NB4 (cell line): ENCODE results near the gene EIF2S3B.

Source experiments
- DNase-seq: peaks from one replicate; pipeline ENCODE4 v3.0.0; 2010; ENCODE audit warnings: low read depth
- H3K4me3 ChIP-seq: one replicate; pipeline ENCODE4 v1.5.1; 2011; ENCODE audit warnings: mild to moderate bottlenecking, low read depth, low read length, moderate library complexity
- CTCF ChIP-seq: IDR thresholded peaks from one replicate; pipeline ENCODE4 v1.5.1; 2012; ENCODE audit warnings: low read depth, low read length
- MYC ChIP-seq: IDR thresholded peaks from 2 replicates; pipeline ENCODE4 v1.6.1; 2011; ENCODE audit warnings: low read depth, low read length
- POLR2A ChIP-seq: IDR thresholded peaks from 2 replicates; pipeline ENCODE4 v1.6.1; 2011; ENCODE audit warnings: mild to moderate bottlenecking; ENCODE audit not compliant: insufficient read length; ENCODE audit errors: extremely low read depth
- TF ChIP-seq, protein P1 (sequence below): IDR thresholded peaks from 2 replicates; pipeline ENCODE4 v1.6.1; 2011; ENCODE audit warnings: low read depth, low read length

Gene EIF2S3B

DNA sequence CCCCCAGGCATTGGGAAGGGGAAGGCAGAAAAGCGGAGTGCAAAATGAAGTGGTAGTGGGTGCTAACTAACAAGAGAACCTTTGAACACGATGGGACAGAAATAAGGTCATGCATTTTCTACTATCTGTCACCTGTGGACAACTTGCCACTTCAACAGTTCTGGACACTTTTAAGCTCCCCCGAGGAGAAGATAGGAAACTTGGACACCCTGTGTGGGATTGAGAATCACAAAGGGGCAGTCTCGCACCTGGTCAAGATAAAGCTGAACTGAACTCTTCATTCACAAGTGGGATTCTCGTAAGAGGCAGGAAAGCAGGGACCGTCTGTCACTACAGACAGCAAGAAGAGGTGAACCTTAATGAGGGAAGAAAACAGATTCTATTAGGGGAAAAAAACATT lies 51.6 kb downstream of the EIF2S3B start:
- no peak for DNase-seq
- H3K4me3 ChIP-seq, result no peak overlapping the region

DNA sequence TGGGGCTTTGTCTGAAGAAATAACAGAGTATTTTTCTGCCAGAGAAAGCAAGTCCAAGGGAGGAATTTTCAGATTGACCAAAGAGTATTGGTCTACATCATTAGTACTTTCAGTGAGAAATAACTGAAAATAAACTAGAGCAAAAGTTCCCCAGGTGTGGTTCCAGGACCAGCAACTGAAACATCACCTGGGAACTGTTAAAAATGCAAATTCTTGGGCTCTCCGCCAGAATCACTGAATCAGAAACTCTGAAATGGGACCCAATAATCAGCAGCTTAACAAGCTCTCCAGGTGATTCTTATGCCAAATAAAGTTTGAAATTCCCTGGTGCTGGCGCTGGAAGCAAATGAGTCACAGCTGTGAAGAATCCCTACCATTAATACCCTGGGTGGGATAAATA lies 52.1 kb downstream of the EIF2S3B start:
- TF ChIP-seq, protein P1, sequence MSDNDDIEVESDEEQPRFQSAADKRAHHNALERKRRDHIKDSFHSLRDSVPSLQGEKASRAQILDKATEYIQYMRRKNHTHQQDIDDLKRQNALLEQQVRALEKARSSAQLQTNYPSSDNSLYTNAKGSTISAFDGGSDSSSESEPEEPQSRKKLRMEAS, result no peak
- TF ChIP-seq MYC (no peak), CTCF (no peak), POLR2A (no peak)
- H3K4me3 ChIP-seq, result no peak overlapping the region
- DNase-seq, result no peak

More for the DNA sequence above, 51.6 kb downstream of the EIF2S3B start:
- TF ChIP-seq POLR2A, result no peak
- TF ChIP-seq, protein P1, result no peak
